ENCODE data around the gene ZIC1.

- TF ChIP-seq CTCF (IDR thresholded peaks at IDR 0.05) (no peak), POLR2A (IDR thresholded peaks at IDR 0.05) (no peak)
These were observed 5.0 kb upstream of the ZIC1 start for GRCh38 chr3:147404000-147404799.
